WTC11 (cell line): ENCODE measurements around the gene PLCL2. TPM values are rescaled to one million over a fixed set of nuclear protein-coding genes. Genes with fewer than 3 reads are reported as not detected.

Source experiments
- ATAC-seq: fragments of 200-7000 bp; cut with Tn5 transposase; 2 replicates; pipeline ENCODE4 v1.10.0; 2021; ENCODE audit warnings: mild to moderate bottlenecking, moderate library complexity
- CTCF ChIA-PET: fragments of 300-600 bp; sonication (Branson Sonifier 250); formaldehyde crosslinking; loops from one replicate; lab custom pipeline; 2021; ENCODE audit warnings: antibody characterized with exemption; lab: Charles Lee
- POLR2A ChIA-PET: fragments of 350-600 bp; sonication (Branson Sonifier 250); formaldehyde crosslinking; loops from one replicate; lab custom pipeline; 2021; ENCODE audit warnings: antibody characterized with exemption; lab: Charles Lee
- DNase-seq: peaks from one replicate; pipeline ENCODE4 v3.0.0; 2021; ENCODE audit warnings: low spot score
- H3K27ac Mint-ChIP-seq: 2 replicates; pipeline ENCODE4 v1.8.0; 2021; ENCODE audit warnings: mixed read lengths
- H3K27me3 Mint-ChIP-seq: 2 replicates; pipeline ENCODE4 v1.8.0; 2021; ENCODE audit warnings: low read depth, mild to moderate bottlenecking, moderate library complexity, mixed read lengths
- H3K36me3 Mint-ChIP-seq: 2 replicates; pipeline ENCODE4 v1.8.0; 2021; ENCODE audit warnings: mixed read lengths
- H3K4me1 Mint-ChIP-seq: 2 replicates; pipeline ENCODE4 v1.8.0; 2022; ENCODE audit warnings: mixed read lengths
- H3K4me3 Mint-ChIP-seq: 2 replicates; pipeline ENCODE4 v1.8.0; 2021; ENCODE audit warnings: mild to moderate bottlenecking, moderate library complexity, mixed read lengths
- H3K9me3 Mint-ChIP-seq: 2 replicates; pipeline ENCODE4 v1.8.0; 2021; ENCODE audit warnings: mixed read lengths
- ATF1 ChIP-seq: sonication (generic); formaldehyde crosslinking; IDR thresholded peaks from 2 replicates; pipeline ENCODE4 v1.8.1; 2023; ENCODE audit warnings: mild to moderate bottlenecking, moderate library complexity, missing genetic modification reagents
- E2F1 ChIP-seq: sonication (generic); formaldehyde crosslinking; IDR thresholded peaks from 2 replicates; pipeline ENCODE4 v1.8.0; 2022; ENCODE audit warnings: mild to moderate bottlenecking, missing genetic modification reagents
- E2F5 ChIP-seq: sonication (generic); formaldehyde crosslinking; IDR thresholded peaks from 2 replicates; pipeline ENCODE4 v1.8.1; 2022; ENCODE audit warnings: mild to moderate bottlenecking, moderate library complexity, missing genetic modification reagents
- FOXK1 ChIP-seq: sonication (generic); formaldehyde crosslinking; IDR thresholded peaks from 2 replicates; pipeline ENCODE4 v1.8.0; 2022; ENCODE audit warnings: mild to moderate bottlenecking, moderate library complexity, missing genetic modification reagents
- GABPB1 ChIP-seq: sonication (generic); formaldehyde crosslinking; IDR thresholded peaks from 2 replicates; pipeline ENCODE4 v1.8.1; 2023; ENCODE audit warnings: mild to moderate bottlenecking, missing genetic modification reagents
- GRHL2 ChIP-seq: fragments of 250-450 bp; sonication (Bioruptor Pico); IDR thresholded peaks from 2 replicates; pipeline ENCODE4 v1.8.0; 2022; ENCODE audit warnings: mild to moderate bottlenecking, moderate library complexity; ENCODE audit not compliant: insufficient replicate concordance, severe bottlenecking
- GTF2I ChIP-seq: fragments of 250-450 bp; sonication (Bioruptor Pico); conservative IDR thresholded peaks from 2 replicates; pipeline ENCODE4 v1.4.0; 2021; ENCODE audit warnings: mild to moderate bottlenecking
- HMGXB4 ChIP-seq: sonication (generic); formaldehyde crosslinking; IDR thresholded peaks from 2 replicates; pipeline ENCODE4 v1.8.1; 2023; ENCODE audit warnings: mild to moderate bottlenecking, moderate library complexity, missing genetic modification reagents
- MLX ChIP-seq: sonication (generic); formaldehyde crosslinking; IDR thresholded peaks from 2 replicates; pipeline ENCODE4 v1.8.1; 2023; ENCODE audit warnings: mild to moderate bottlenecking, missing genetic modification reagents, moderate library complexity
- NR3C1 ChIP-seq: sonication (generic); formaldehyde crosslinking; conservative IDR thresholded peaks from 2 replicates; pipeline ENCODE4 v1.8.1; 2023; ENCODE audit warnings: low read depth, mild to moderate bottlenecking, missing genetic modification reagents
- SMAD4 ChIP-seq: sonication (generic); formaldehyde crosslinking; IDR thresholded peaks from 2 replicates; pipeline ENCODE4 v1.8.0; 2022; ENCODE audit warnings: mild to moderate bottlenecking, missing genetic modification reagents
- SP1 ChIP-seq: sonication (generic); formaldehyde crosslinking; conservative IDR thresholded peaks from 2 replicates; pipeline ENCODE4 v1.8.1; 2022; ENCODE audit warnings: missing genetic modification reagents
- TCF7 ChIP-seq: sonication (generic); formaldehyde crosslinking; IDR thresholded peaks from 2 replicates; pipeline ENCODE4 v1.8.0; 2022; ENCODE audit warnings: mild to moderate bottlenecking, low read depth, missing genetic modification reagents, moderate library complexity
- TEAD1 ChIP-seq: sonication (generic); formaldehyde crosslinking; IDR thresholded peaks from 2 replicates; pipeline ENCODE4 v1.8.0; 2022; ENCODE audit warnings: mild to moderate bottlenecking, missing genetic modification reagents
- TP53 ChIP-seq: sonication (generic); formaldehyde crosslinking; IDR thresholded peaks from 2 replicates; pipeline ENCODE4 v1.8.1; 2023; ENCODE audit warnings: mild to moderate bottlenecking, missing genetic modification reagents
- ZNF219 ChIP-seq: sonication (generic); formaldehyde crosslinking; IDR thresholded peaks from 2 replicates; pipeline ENCODE4 v1.8.0; 2023; ENCODE audit warnings: missing genetic modification reagents, mild to moderate bottlenecking, borderline replicate concordance
- ZNF317 ChIP-seq: sonication (generic); formaldehyde crosslinking; IDR thresholded peaks from 2 replicates; pipeline ENCODE4 v1.8.1; 2023; ENCODE audit warnings: low read depth, mild to moderate bottlenecking, moderate library complexity, missing genetic modification reagents, borderline replicate concordance
- ZNF416 ChIP-seq: fragments of 250-450 bp; sonication (Bioruptor Pico); IDR thresholded peaks from 2 replicates; pipeline ENCODE4 v1.9.0; 2021; ENCODE audit warnings: mild to moderate bottlenecking, inconsistent platforms
- ZNF532 ChIP-seq: fragments of 250-450 bp; sonication (Bioruptor Pico); IDR thresholded peaks from 2 replicates; pipeline ENCODE4 v1.9.0; 2021; ENCODE audit warnings: mild to moderate bottlenecking, borderline replicate concordance
- total RNA-seq: library from RNA; stranded (reverse); gene quantifications from 3 replicates; pipeline ENCODE4 v1.2.3, GENCODE V29; 2021
- TF ChIP-seq, protein P1 (sequence below): sonication (generic); formaldehyde crosslinking; conservative IDR thresholded peaks from 2 replicates; pipeline ENCODE4 v1.8.1; 2022; ENCODE audit warnings: mild to moderate bottlenecking, missing genetic modification reagents
- TF ChIP-seq, protein P2 (sequence below): sonication (generic); formaldehyde crosslinking; IDR thresholded peaks from 2 replicates; pipeline ENCODE4 v1.8.1; 2022; ENCODE audit warnings: low read depth, mild to moderate bottlenecking, moderate library complexity, missing genetic modification reagents, borderline replicate concordance

PLCL2 gene
- total RNA-seq, 1 experiment from 2014 or later = 11.8 TPM

DNA sequence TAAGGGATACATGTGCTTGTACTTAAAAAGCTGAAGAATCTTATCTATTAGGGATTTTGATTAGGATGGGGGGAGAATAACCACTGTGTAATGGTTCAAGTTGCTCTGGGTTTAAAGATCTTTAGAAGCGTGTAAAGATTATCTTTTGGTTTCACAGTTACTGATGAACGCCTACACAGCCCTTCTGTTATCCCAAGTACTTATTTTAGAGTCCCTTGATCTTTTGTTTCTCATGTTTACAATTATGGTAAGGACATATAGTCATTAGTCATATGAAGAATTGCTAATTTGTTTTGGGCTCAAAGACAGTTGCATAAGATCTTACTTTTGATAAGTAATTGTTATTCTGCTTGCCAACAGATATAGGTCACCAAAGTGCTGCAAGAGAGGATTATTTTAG, 160.1 kb downstream of the PLCL2 start:
- TF ChIP-seq ZNF416 (no peak), ATF1 (CRISPR knock-in tag) (no peak), MLX (CRISPR knock-in tag) (no peak), TCF7 (CRISPR knock-in tag) (no peak), E2F5 (CRISPR knock-in tag) (no peak), ZNF317 (CRISPR knock-in tag) (no peak), TP53 (CRISPR knock-in tag) (no peak), TEAD1 (CRISPR knock-in tag) (no peak), SMAD4 (no peak), E2F1 (no peak)
- Mint-ChIP-seq H3K4me1 (peaks cover 38% of the 10 kb centered on the region), H3K27ac (no peak overlapping the region), H3K36me3 (0 out of 2 replicates have a peak, but pooled peaks cover 3% of the 10 kb centered on the region), H3K27me3 (no peaks in the 10 kb centered on the region), H3K9me3 (no peaks in the 10 kb centered on the region), H3K4me3 (no peak overlapping the region)
- ATAC-seq = no peak
- POLR2A ChIA-PET = no interaction called here
- no peak for DNase-seq
- CTCF ChIA-PET = no interaction called here

DNA sequence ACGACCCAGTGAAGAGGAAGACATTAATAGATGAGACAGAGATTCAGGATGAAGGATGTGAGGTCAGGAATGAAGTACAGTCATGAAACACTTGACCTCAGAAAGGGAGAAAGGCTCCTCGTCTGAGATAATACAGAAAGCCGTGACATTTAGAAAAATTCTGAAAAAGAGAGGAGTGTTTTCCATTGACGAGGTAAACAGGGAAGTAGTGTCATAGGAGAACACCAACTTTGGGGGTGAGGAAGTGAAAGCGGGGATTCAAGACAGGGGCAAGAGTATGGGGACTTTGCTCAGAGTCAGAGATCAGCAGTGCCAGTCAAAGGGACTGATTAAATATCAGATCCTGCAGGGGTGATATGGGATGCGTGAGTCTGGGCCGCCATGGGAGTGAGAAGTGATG, 160.9 kb downstream of the PLCL2 start:
- CTCF ChIA-PET = no interaction called here
- peaks cover 36% of the 10 kb centered on the region for H3K4me1 Mint-ChIP-seq
- no peaks in the 10 kb centered on the region for H3K27me3 Mint-ChIP-seq
- 0 out of 2 replicates have a peak, but pooled peaks cover 3% of the 10 kb centered on the region for H3K36me3 Mint-ChIP-seq
- no peak overlapping the region for H3K4me3 Mint-ChIP-seq
- ATAC-seq = no peak
- no peak for DNase-seq
- H3K27ac Mint-ChIP-seq = peak overlapping the region; percentile 3
- POLR2A ChIA-PET = no interaction called here
- H3K9me3 Mint-ChIP-seq = peaks cover 2% of the 10 kb centered on the region; the same call in 1 of the 2 replicates
- TF ChIP-seq ZNF317 (CRISPR knock-in tag) (no peak), E2F5 (CRISPR knock-in tag) (no peak), ZNF219 (CRISPR knock-in tag) (no peak), GRHL2 (no peak), SP1 (CRISPR knock-in tag) (no peak), GTF2I (CRISPR knock-in tag) (no peak), NR3C1 (CRISPR knock-in tag) (no peak), FOXK1 (CRISPR knock-in tag) (no peak), HMGXB4 (CRISPR knock-in tag) (no peak), ZNF532 (CRISPR knock-in tag) (no peak), GABPB1 (CRISPR knock-in tag) (no peak)
- TF ChIP-seq, protein P1, sequence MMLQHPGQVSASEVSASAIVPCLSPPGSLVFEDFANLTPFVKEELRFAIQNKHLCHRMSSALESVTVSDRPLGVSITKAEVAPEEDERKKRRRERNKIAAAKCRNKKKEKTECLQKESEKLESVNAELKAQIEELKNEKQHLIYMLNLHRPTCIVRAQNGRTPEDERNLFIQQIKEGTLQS (CRISPR knock-in tag) = no peak
- TF ChIP-seq, protein P2, sequence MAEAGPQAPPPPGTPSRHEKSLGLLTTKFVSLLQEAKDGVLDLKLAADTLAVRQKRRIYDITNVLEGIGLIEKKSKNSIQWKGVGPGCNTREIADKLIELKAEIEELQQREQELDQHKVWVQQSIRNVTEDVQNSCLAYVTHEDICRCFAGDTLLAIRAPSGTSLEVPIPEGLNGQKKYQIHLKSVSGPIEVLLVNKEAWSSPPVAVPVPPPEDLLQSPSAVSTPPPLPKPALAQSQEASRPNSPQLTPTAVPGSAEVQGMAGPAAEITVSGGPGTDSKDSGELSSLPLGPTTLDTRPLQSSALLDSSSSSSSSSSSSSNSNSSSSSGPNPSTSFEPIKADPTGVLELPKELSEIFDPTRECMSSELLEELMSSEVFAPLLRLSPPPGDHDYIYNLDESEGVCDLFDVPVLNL (CRISPR knock-in tag) = no peak
